OCI-M2 (cell line): ENCODE measurements around the gene KCTD11.
"Not testable (repeated sequence)": the region's sequence is repeated elsewhere in the genome, so short reads cannot be mapped to it uniquely, and the experiment has no call there.

Experiments
- DNase-seq: peaks from one replicate; lab custom pipeline; 2025; ENCODE audit not compliant: unreplicated experiment; lab: John Stamatoyannopoulos, UW

Gene KCTD11

GRCh38 chr17:7343250-7343649, 8.7 kb upstream of the KCTD11 start:
- no peak for DNase-seq

GRCh38 chr17:7346761-7347614, 5.0 kb upstream of the KCTD11 start:
- DNase-seq, result no peak

- no peak for DNase-seq
Measured at GRCh38 chr17:7347630-7348477, 4.1 kb upstream of the KCTD11 start.

GRCh38 chr17:7348478-7349242, 3.3 kb upstream of the KCTD11 start:
- no peak for DNase-seq

- DNase-seq, result no peak
Measured at GRCh38 chr17:7352503-7352889, 534 bp downstream of the KCTD11 start.

- no peak for DNase-seq
Measured at GRCh38 chr17:7352910-7353635, 1.1 kb downstream of the KCTD11 start.

- DNase-seq, result no peak
Measured at GRCh38 chr17:7354262-7354843, 2.4 kb downstream of the KCTD11 start.

GRCh38 chr17:7355053-7355452, 3.1 kb downstream of the KCTD11 start, which contains the start of gene TMEM95:
Gene TMEM95, plus strand, starts transcription at chr17:7355156. Its CDS starts 49 bp downstream, at chr17:7355205.
- DNase-seq, result no peak

GRCh38 chr17:7355573-7355972, 3.6 kb downstream of the KCTD11 start:
- DNase-seq, result no peak

GRCh38 chr17:7356072-7356549, 4.1 kb downstream of the KCTD11 start:
- DNase-seq, result peak; percentile 18

GRCh38 chr17:7356756-7357155, 4.8 kb downstream of the KCTD11 start:
- no peak for DNase-seq

- no peak for DNase-seq
Measured at GRCh38 chr17:7357381-7357780, 5.4 kb downstream of the KCTD11 start.

GRCh38 chr17:7361906-7362305, 9.9 kb downstream of the KCTD11 start:
- DNase-seq, result no peak

GRCh38 chr17:7363311-7363710, 11.3 kb downstream of the KCTD11 start:
- DNase-seq, result no peak

- DNase-seq, result not testable (repeated sequence)
Measured at GRCh38 chr17:7365963-7366362, 14.0 kb downstream of the KCTD11 start.

- no peak for DNase-seq
Measured at GRCh38 chr17:7367083-7367482, 15.1 kb downstream of the KCTD11 start.

- DNase-seq, result no peak
Measured at GRCh38 chr17:7367918-7368598, 16.1 kb downstream of the KCTD11 start.

GRCh38 chr17:7368599-7368994, 16.6 kb downstream of the KCTD11 start:
- not testable (repeated sequence) for DNase-seq

GRCh38 chr17:7369825-7370224, 17.9 kb downstream of the KCTD11 start:
- no peak for DNase-seq
